Activated CD4-positive, alpha-beta memory T cell treated with anti-CD3 and anti-CD28 coated beads, Interleukin-2, amount 10 ng/mL, durations not matched to agents 7 days and 5 days (primary cell): ENCODE data around the gene COL1A1. TPM values are rescaled to one million over a fixed set of nuclear protein-coding genes. Genes with fewer than 3 reads are reported as not detected.

Source experiments
- CTCF ChIA-PET: fragments of 350-600 bp; sonication (Branson Sonifier 250); formaldehyde crosslinking; loops from one replicate; lab custom pipeline; 2021; ENCODE audit warnings: antibody characterized with exemption, inconsistent platforms; lab: Charles Lee
- POLR2A ChIA-PET: fragments of 350-600 bp; sonication (Branson Sonifier 250); formaldehyde crosslinking; loops from one replicate; lab custom pipeline; 2021; ENCODE audit warnings: antibody characterized with exemption; lab: Charles Lee
- DNase-seq: peaks from one replicate; pipeline ENCODE4 v3.0.0-alpha.2; 2020
- H3K27ac Mint-ChIP-seq: one replicate; pipeline ENCODE4 v1.8.0; 2021; ENCODE audit warnings: mild to moderate bottlenecking, mixed read lengths
- H3K27me3 Mint-ChIP-seq: one replicate; pipeline ENCODE4 v1.8.0; 2021; ENCODE audit warnings: mixed read lengths
- H3K36me3 Mint-ChIP-seq: one replicate; pipeline ENCODE4 v1.8.0; 2021; ENCODE audit warnings: low read depth, mixed read lengths
- H3K4me1 Mint-ChIP-seq: one replicate; pipeline ENCODE4 v1.8.0; 2021; ENCODE audit warnings: mixed read lengths
- H3K4me3 Mint-ChIP-seq: one replicate; pipeline ENCODE4 v1.8.0; 2021; ENCODE audit warnings: mild to moderate bottlenecking, mixed read lengths
- H3K9me3 Mint-ChIP-seq: one replicate; pipeline ENCODE4 v1.8.0; 2021; ENCODE audit warnings: mixed read lengths
- total RNA-seq, 2 experiments: library from RNA; stranded (reverse); gene quantifications; one replicate each; pipeline ENCODE4 v1.2.3, GENCODE V29; 2021

COL1A1 gene
- total RNA-seq, 2 experiments from 2014 or later: 0.50 to 0.55 TPM

DNA sequence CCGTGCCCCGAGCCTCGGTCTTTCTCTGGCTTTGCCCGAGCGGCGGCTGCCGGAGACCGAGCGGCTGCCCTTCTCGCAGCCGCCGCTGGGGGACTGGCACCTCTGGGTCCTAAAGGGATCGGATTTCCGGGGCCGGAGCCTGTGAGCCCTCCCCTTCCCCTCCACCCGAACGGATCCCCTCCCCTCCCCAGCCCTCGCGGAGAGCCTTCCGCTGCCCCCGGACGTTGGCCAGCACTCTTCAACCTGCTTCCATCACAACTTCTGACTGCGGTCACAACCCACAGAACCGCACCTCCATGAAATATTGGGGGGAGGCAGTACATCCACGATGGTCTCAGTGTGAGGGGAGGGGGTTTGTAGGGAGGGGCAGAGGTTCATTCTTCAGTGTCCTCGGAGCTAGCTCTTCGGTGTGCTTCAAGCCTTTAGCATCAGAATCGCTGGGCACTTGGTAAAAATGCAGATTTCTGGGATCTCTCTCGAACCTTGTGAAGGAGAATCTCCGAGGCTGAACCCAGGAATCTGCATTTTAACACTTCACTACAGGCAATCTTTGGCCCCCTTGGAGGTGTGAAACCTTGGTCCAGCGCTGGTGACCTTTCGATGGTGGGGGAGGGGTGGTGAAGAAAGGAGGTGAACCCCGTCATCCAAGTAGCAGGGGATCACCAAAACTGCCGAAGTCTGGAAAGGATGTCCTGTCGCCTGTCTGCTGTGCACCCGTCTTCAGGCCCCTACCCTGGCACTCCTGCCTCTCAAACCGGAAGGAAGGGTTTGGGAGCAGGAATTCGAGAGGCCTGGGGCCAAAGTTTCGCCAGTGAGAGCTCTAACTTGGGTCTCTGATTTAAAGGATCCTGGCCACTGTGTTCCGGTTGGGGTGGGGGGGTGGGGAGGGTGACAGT is 50.1 kb downstream of the COL1A1 start:
- ChIA-PET POLR2A (interaction anchor here (0.6 to 4.4 kb wide), 6 partner anchors 10 to 412 kb away, joined by 3 to 47 read pairs (median 8); partner anchors contain the start of gene SAMD14), CTCF (interaction anchor here (0.5 to 5.7 kb wide), 16 partner anchors 8 to 349 kb away, joined by 3 to 58 read pairs (median 4); partner anchors contain the start of gene PDK2)
- Mint-ChIP-seq H3K9me3 (no peaks in the 10 kb centered on the region), H3K36me3 (peaks cover 34% of the 10 kb centered on the region), H3K27ac (peak overlapping the region; percentile 95), H3K4me1 (peaks cover 40% of the 10 kb centered on the region), H3K4me3 (peak overlapping the region; percentile 83), H3K27me3 (no peaks in the 10 kb centered on the region)
- DNase-seq: peak; percentile 93

DNA sequence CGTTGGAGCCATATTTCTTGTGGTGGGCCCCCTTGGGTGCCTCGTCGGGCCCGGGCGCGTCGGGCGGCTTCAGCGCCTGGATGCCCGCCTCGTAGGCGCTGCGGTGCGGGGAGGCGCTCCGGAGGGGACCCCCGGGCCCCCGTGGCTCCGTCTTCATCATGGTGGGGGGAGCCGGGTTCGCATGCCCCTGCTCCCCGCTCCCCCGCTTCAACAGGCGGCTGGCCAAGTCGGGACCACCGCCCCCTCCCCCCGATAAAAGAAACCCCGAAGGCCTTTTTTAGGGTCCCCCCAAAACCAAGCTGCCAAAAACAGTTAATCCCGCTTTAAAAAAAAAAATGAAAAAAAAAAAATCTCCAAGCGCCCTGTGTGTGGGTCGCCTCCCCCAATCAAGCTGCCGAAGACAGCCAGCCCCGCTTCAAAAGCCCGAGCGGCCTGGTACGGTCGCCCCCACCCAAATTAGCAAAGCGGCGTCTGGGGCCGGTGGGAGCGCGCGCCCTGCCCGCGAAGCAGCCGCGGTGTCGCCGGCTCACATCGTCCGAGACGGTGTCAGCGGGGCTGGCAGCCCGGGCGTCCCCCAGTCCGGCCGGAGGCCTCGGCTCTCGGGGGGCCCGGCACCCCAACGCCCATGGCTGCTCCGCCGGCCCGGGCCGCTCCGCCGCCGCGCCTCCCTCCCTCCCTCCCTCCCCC is 50.9 kb downstream of the COL1A1 start, which contains the start of gene PPP1R9B:
PPP1R9B (minus strand) TSS at position 324 of the 687 bp plus-strand sequence; CDS start at position 160, 164 bp downstream.
- DNase-seq: no peak
- peak within 1 kb of the TSS; percentile 95 for H3K27ac Mint-ChIP-seq
- no peaks in the 10 kb centered on the region for H3K9me3 Mint-ChIP-seq
- ChIA-PET CTCF (interaction anchor here (0.5 to 5.7 kb wide), 8 partner anchors 10 to 350 kb away, joined by 3 to 58 read pairs (median 6); partner anchors contain the start of gene PDK2), POLR2A (interaction anchor here (0.6 to 4.4 kb wide), 7 partner anchors 10 to 412 kb away, joined by 3 to 47 read pairs (median 4); no protein-coding TSS in a partner anchor)
- no peaks in the 10 kb centered on the region for H3K27me3 Mint-ChIP-seq
- H3K36me3 Mint-ChIP-seq: peaks cover 39% of the 10 kb centered on the region
- peak within 1 kb of the TSS; percentile 88 for H3K4me3 Mint-ChIP-seq
- peaks cover 48% of the 10 kb centered on the region for H3K4me1 Mint-ChIP-seq

DNA sequence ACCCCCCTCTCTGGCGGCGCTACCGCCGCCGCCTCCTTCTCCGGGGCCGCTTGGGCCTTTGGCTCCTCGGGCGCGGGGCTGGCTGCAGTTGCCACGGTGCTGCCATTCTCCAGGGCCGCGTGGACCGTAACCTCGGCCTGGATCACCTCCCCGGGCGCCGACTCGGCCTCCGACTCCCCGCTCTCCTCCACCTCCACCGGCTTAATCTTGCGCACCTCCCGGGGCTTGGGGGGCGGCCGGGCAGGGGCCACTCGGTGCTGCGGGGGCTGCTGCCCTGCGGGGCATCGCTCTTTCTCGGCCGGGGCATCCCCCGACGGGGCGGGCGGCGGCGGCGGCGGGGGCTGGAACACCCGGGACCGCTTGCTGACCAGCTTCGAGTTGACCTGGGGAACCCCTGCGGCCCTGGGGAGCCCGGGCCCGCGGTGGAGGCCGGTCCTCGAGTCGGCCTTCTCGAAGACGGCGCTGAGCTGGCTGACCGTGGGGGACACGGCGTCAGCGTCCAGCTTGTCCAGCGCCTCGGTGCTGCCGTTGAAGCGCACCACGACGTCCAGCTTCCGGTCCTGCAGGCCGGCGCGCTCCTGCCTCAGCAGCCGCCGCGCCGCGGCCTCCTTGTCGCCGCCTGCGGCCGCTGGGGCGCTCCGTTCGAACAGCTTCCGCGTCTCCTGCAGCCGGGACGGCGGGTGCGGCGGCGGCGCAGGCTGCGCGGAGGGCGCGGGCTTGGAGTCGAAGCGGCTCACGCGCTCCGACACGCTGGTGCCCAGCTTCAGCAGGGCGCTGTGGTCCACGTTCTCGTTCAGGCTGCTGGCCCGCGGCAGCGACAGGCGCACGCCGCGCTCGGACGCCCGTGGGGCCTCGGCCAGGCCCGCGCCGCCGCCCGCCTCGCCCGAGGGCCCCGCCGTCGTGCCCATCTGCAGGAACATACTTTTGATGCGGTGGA is 51.7 kb downstream of the COL1A1 start:
- no peaks in the 10 kb centered on the region for H3K9me3 Mint-ChIP-seq
- H3K27me3 Mint-ChIP-seq: no peaks in the 10 kb centered on the region
- H3K27ac Mint-ChIP-seq: peak overlapping the region; percentile 75
- H3K36me3 Mint-ChIP-seq: peaks cover 46% of the 10 kb centered on the region
- peak overlapping the region; percentile 88 for H3K4me3 Mint-ChIP-seq
- ChIA-PET CTCF (interaction anchor here (0.8 to 5.7 kb wide), 5 partner anchors 10 to 93 kb away, joined by 3 to 58 read pairs (median 18); partner anchors contain the start of gene PDK2), POLR2A (interaction anchor here (0.7 to 4.4 kb wide), 10 partner anchors 8 to 197 kb away, joined by 3 to 47 read pairs (median 4); partner anchors contain the start of gene ITGA3)
- peak; percentile 69 for DNase-seq
- peaks cover 48% of the 10 kb centered on the region for H3K4me1 Mint-ChIP-seq

- no peak for DNase-seq
- peaks cover 48% of the 10 kb centered on the region for H3K4me1 Mint-ChIP-seq
- POLR2A ChIA-PET: interaction anchor here (1.0 to 4.4 kb wide), 7 partner anchors 9 to 55 kb away, joined by 3 to 47 read pairs (median 6); no protein-coding TSS in a partner anchor
- peak overlapping the region; percentile 88 for H3K4me3 Mint-ChIP-seq
- H3K27me3 Mint-ChIP-seq: no peaks in the 10 kb centered on the region
- no peaks in the 10 kb centered on the region for H3K9me3 Mint-ChIP-seq
- peak overlapping the region; percentile 75 for H3K27ac Mint-ChIP-seq
- H3K36me3 Mint-ChIP-seq: peaks cover 53% of the 10 kb centered on the region
- CTCF ChIA-PET: interaction anchor here (0.8 to 5.7 kb wide), 3 partner anchors 9 to 17 kb away, joined by 3 to 58 read pairs (median 36); no protein-coding TSS in a partner anchor
Measured at GRCh38 chr17:50149091-50149416, 52.4 kb downstream of the COL1A1 start.

- Mint-ChIP-seq H3K4me3 (peak overlapping the region; percentile 88), H3K4me1 (peaks cover 54% of the 10 kb centered on the region), H3K27ac (peak overlapping the region; percentile 81), H3K36me3 (peaks cover 59% of the 10 kb centered on the region), H3K27me3 (no peaks in the 10 kb centered on the region), H3K9me3 (no peaks in the 10 kb centered on the region)
- peak; percentile 57 for DNase-seq
- ChIA-PET POLR2A (interaction anchor here (1.0 to 2.4 kb wide), 6 partner anchors 8 to 54 kb away, joined by 3 to 13 read pairs (median 4); no protein-coding TSS in a partner anchor), CTCF (interaction anchor here (0.7 to 5.7 kb wide), 5 partner anchors 8 to 31 kb away, joined by 3 to 58 read pairs (median 6); no protein-coding TSS in a partner anchor)
Measured at GRCh38 chr17:50148226-50149090, 53.0 kb downstream of the COL1A1 start.

- H3K4me3 Mint-ChIP-seq: peak overlapping the region; percentile 88
- H3K36me3 Mint-ChIP-seq: peaks cover 65% of the 10 kb centered on the region
- ChIA-PET CTCF (interaction anchor here (0.7 to 5.7 kb wide), 4 partner anchors 8 to 31 kb away, joined by 4 to 58 read pairs (median 21); no protein-coding TSS in a partner anchor), POLR2A (interaction anchor here (1.0 to 2.4 kb wide), 5 partner anchors 8 to 44 kb away, joined by 3 to 13 read pairs (median 4); no protein-coding TSS in a partner anchor)
- peak overlapping the region; percentile 81 for H3K27ac Mint-ChIP-seq
- peaks cover 60% of the 10 kb centered on the region for H3K4me1 Mint-ChIP-seq
- H3K9me3 Mint-ChIP-seq: no peaks in the 10 kb centered on the region
- no peak for DNase-seq
- no peaks in the 10 kb centered on the region for H3K27me3 Mint-ChIP-seq
Measured at GRCh38 chr17:50147841-50148225, 53.6 kb downstream of the COL1A1 start.

DNA sequence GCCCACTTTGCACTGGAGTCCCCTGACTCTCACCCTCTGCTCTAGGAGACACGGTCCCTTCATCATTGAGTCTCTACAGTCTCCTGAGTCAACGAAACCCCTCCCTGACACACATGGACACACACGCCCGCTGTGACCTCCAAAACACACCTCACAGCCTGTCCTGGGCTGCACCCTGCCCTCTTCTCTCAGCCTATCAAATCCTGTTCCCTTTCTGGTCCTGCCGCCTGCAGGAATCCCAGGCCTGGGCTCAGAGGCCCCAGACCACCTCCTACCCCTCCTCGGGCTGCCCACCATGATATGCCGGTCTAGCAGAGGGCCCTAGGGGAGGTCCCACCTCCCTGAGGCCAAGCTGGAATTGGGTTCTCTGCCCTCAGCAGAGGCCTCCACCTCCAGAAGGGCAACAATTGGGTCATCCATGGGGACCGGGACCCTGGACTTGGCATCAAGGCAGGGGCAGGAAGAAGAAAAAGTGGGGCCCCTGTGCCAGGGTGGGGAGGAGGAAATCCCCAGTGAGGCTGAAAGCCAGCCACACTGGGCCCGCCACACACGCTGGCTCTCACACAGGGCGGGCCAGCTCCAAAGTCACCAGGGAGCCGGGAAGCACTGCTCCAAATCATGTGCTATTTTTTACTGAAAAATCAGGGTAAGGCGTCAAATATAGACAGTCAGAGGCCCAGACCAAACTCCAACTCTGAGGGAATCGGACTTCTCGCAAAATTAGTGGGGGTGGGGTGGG is 54.3 kb downstream of the COL1A1 start:
- no peak for DNase-seq
- Mint-ChIP-seq H3K36me3 (peaks cover 72% of the 10 kb centered on the region), H3K27me3 (no peaks in the 10 kb centered on the region), H3K9me3 (no peaks in the 10 kb centered on the region), H3K4me3 (peak overlapping the region; percentile 88), H3K4me1 (peaks cover 62% of the 10 kb centered on the region), H3K27ac (peak overlapping the region; percentile 81)
- ChIA-PET POLR2A (interaction anchor here (1.2 to 2.4 kb wide), 4 partner anchors 9 to 17 kb away, joined by 3 to 13 read pairs (median 8); partner anchors contain the start of gene SAMD14), CTCF (interaction anchor here (0.9 to 1.9 kb wide), 3 partner anchors 14 to 583 kb away, joined by 3 to 8 read pairs (median 4); no protein-coding TSS in a partner anchor)

GRCh38 chr17:50146230-50146926 is 55.1 kb downstream of the COL1A1 start:
- H3K4me1 Mint-ChIP-seq: peaks cover 63% of the 10 kb centered on the region
- DNase-seq: no peak
- CTCF ChIA-PET: interaction anchor here (0.6 to 1.9 kb wide), 7 partner anchors 12 to 582 kb away, joined by 3 to 8 read pairs (median 5); no protein-coding TSS in a partner anchor

DNA sequence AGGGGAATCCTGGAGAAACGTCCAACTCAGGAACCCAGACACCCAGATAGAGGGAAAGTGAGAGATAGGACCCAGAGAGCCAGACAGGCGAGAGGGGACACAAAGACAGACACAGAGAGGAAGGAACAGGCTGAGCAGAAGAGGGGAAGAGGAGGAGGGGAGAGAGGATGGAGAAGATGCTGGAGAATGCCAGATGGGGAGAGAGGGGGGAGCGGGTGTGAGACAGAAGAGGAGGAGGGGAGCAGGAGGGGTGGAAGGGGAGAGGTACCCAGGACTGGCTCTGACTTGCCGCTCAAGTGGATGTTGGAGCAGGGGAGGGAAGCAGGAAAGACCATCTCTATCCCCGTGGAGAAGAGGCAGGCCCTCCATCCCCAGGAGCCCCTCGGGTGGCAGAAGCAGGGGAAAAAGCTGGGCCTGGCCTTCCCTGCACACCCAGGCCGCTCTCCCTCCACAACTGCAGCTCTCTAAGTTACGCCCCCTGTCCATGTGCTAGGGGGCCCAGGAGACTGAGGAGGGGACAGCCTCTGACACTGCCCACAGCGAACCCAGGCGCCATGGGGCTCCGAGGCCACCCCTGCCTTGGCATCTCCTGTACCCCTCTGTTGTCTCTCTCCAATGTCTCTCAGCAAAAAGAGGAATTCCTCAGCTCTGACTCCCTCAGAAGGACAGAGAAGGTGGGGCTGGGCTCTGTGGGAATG is 55.8 kb downstream of the COL1A1 start:
- ChIA-PET POLR2A (interaction anchor here (1.6 to 2.3 kb wide), 2 partner anchors 9 to 15 kb away, joined by 6 to 11 read pairs; partner anchors contain the start of gene SAMD14), CTCF (interaction anchor here (0.6 to 1.9 kb wide), 6 partner anchors 12 to 269 kb away, joined by 3 to 8 read pairs (median 5); no protein-coding TSS in a partner anchor)
- H3K27ac Mint-ChIP-seq: peak overlapping the region; percentile 76
- H3K4me3 Mint-ChIP-seq: peak overlapping the region; percentile 88
- H3K9me3 Mint-ChIP-seq: no peaks in the 10 kb centered on the region
- H3K36me3 Mint-ChIP-seq: peaks cover 82% of the 10 kb centered on the region
- H3K4me1 Mint-ChIP-seq: peaks cover 70% of the 10 kb centered on the region
- no peak for DNase-seq
- no peaks in the 10 kb centered on the region for H3K27me3 Mint-ChIP-seq

More at GRCh38 chr17:50146230-50146926, 55.1 kb downstream of the COL1A1 start:
- H3K9me3 Mint-ChIP-seq: no peaks in the 10 kb centered on the region
- peak overlapping the region; percentile 81 for H3K27ac Mint-ChIP-seq
- H3K27me3 Mint-ChIP-seq: no peaks in the 10 kb centered on the region
- peaks cover 80% of the 10 kb centered on the region for H3K36me3 Mint-ChIP-seq
- POLR2A ChIA-PET: interaction anchor here (1.6 to 2.4 kb wide), 3 partner anchors 10 to 16 kb away, joined by 6 to 13 read pairs (median 11); partner anchors contain the start of gene SAMD14
- H3K4me3 Mint-ChIP-seq: peak overlapping the region; percentile 88
